Choroid plexus epithelial cell (primary cell): ENCODE results near the gene VAC14.

Source experiments
- DNase-seq: peaks from one replicate; pipeline ENCODE4 v3.0.0-alpha.2; 2010; ENCODE audit warnings: low read depth
- H3K4me3 ChIP-seq: 2 replicates; pipeline ENCODE4 v1.5.1; 2011; ENCODE audit warnings: low read depth, mild to moderate bottlenecking, control low read depth, low read length, moderate library complexity
- CTCF ChIP-seq: conservative IDR thresholded peaks from 2 replicates; pipeline ENCODE4 v1.5.1; 2011; ENCODE audit warnings: low read depth, mild to moderate bottlenecking, control low read depth, inconsistent platforms, low read length, moderate library complexity

Gene VAC14

DNA sequence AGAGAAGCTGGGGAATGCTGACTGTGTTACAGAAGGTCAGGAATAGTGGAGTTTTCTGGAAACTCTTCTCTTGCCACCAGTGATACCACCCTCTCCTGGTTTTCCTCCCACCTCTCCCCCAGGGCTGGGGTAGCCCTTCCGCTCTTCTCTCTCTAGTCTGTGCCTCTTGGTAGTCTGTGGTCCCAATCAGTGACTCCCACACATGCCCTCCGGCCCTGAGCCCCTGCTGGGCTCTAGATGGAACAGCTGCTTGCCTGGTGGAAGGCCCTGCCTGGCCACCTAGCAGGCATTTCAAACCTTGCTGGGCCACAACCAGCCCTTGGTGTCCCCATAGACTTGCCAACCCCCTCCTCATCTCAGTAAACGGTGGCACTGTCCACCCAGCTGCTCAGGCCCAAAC, 99.9 kb downstream of the VAC14 start:
- TF ChIP-seq CTCF = peak; percentile 11
- no peak overlapping the region for H3K4me3 ChIP-seq
- DNase-seq = no peak

DNA sequence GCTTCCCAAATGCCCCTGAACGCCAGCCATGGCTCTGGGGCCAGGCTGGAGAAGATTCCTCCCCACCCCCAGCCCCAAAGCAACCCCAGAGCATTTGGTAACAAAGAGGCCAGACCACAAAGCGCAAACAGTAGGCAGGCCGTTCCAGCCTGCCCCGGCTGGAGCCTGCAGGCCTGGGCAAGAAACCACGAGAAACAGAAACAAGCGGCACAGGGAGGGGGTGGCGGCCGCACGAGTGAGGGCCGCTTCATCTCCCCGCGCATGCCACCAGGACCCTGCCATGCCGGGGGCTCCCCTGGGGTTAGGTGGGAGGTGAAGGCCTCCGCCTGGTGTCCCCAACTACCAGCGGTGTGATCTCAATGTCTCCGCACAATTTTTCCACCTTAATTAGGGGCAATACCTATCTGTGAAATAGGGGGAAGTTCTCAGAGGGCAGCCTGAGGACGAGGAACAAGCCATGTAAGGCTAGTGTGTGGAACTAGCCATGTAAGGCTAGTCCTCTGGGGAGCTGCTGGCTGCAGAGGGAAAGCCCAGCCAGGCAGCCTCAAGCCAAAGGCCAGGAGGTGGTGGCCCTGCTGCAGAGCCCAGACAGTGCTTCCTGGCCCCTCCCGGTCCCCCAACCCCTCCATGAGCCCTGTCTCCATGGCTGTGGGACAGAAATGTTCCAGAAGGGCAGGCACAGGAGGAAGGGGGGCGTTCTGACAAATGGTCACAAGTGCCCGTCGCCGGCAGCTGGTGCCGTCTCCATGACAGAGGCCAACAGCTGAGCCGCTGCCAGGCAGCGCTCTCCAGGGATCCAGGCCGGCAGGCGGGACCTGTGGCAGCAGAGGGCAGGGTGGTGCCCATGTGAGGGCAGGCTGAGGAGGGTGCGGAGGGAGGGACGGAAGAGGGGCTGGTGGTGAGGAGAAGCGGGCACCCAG, 100.6 kb downstream of the VAC14 start:
- TF ChIP-seq CTCF = no peak
- DNase-seq = no peak
- no peak overlapping the region for H3K4me3 ChIP-seq

DNA sequence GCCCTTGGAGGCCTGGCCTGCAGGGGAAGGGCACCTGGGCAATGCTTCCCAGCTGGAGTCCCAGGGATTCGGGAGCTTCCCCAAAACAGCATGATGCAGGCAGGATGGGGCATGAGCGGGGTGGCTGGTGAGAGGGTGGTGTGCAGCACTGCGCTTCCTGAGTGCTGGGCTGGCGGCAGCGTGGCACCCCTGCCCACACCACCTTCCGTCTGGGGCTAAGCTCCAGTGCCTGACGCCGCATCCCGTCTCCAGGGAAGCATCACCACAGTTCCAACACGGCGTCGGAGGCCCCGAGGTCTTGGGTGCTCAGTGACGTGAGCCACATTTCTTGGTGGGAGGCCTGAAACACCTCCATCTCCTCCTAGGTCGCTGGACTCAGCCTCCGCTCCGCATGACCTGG, 101.3 kb downstream of the VAC14 start:
- TF ChIP-seq CTCF = no peak
- no peak overlapping the region for H3K4me3 ChIP-seq
- no peak for DNase-seq

- DNase-seq = no peak
- TF ChIP-seq CTCF = no peak
- H3K4me3 ChIP-seq = no peak overlapping the region
These were observed 102.1 kb downstream of the VAC14 start for GRCh38 chr16:70698901-70699300.

DNA sequence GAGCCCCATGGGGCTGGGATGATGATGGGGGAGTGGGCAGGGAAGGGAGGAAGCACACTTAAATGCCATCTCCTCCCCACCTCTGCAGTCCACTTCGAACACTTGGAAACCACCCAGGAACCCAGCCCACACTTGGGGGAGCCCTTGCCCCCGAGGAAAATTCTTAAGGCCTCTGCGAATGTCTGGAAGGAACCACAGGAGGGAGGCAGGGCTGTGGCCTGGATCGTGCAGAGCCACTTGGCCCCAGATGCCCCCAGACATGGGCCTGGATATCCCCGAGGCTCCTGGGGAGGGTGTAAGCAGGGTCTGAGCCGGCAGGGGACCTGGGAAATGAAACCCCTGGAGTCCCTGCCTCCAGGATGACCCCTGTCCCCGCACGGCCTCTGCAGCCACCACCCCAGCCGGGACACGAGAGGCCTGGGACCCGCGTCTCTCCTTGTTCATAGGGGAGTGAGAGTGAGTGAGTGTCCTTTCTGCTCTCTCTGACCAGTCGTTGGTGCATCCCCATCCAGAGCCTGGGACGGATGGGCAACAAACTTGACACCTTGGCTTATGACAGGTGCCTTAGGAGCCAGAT, 103.3 kb downstream of the VAC14 start:
- DNase-seq = peak; percentile 32
- no peak overlapping the region for H3K4me3 ChIP-seq
- peak; percentile 13 for TF ChIP-seq CTCF

GRCh38 chr16:70696952-70697593, 103.9 kb downstream of the VAC14 start:
- no peak for TF ChIP-seq CTCF
- H3K4me3 ChIP-seq = no peak overlapping the region
- DNase-seq = no peak
